Activated CD4-positive, alpha-beta T cell treated with anti-CD3 and anti-CD28 coated beads, Interleukin-2, amount 50 U/mL, for 24 hours (primary cell): Measurements from ENCODE around the gene PRR16.
"Not testable (repeated sequence)": the region's sequence is repeated elsewhere in the genome, so short reads cannot be mapped to it uniquely, and the experiment has no call there.

Source experiments
- DNase-seq, 2 donors: peaks; one replicate each; pipeline ENCODE4 v3.0.0-alpha.2; 2020; ENCODE audit warnings: low read depth in 1 of 2, low spot score in 1 of 2

The PRR16 gene

DNA sequence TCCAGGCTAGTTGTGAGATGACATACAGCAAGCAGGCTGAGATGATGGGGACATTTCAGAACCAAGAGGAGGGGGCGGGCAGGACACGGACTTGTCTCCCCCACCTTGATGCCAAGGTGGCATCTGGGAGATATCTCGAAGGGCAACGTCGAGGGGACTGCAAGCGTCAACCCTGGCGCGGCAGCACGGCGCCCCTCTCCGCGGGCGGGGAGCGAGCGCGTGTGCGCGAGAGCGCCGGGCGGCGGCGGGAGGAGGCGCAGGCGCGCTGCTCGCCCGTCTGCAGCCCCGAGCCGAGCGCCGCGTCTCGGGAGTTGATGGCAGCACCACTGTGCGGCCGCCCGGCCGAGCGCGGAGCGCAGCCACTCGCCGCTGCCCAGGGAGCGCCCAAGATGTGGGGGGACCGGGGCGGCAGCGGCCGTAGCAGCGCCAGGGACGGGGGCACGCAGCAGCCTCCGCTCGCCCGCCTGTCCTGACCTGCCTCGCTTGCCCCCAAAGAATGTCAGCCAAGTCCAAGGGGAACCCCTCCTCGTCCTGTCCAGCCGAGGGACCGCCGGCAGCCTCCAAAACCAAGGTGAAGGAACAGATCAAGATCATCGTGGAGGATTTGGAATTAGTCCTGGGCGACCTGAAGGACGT is at the start of gene PRR16:
TSS of gene PRR16 (plus strand) at position 310 of the 636 bp plus-strand sequence.
- DNase-seq: no peak

DNA sequence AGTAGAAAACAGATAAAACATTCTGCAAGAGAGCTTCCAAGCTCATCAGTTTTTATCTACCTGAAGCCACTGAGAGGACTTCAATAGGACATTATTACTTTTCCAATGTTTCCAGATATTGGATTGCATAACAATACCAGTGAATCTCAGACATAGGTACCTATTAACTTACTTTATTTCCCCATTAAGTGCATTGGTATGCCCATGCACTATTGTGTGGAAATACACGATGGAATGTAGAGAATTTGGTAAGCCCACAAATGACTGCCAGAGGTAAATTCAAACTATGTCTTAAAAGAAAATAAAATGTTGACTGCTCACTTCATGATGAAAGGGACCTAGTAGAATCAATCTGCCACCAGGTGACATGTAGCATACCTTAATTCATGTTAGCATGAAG is 48.1 kb upstream of the PRR16 start:
- no peak for DNase-seq

DNA sequence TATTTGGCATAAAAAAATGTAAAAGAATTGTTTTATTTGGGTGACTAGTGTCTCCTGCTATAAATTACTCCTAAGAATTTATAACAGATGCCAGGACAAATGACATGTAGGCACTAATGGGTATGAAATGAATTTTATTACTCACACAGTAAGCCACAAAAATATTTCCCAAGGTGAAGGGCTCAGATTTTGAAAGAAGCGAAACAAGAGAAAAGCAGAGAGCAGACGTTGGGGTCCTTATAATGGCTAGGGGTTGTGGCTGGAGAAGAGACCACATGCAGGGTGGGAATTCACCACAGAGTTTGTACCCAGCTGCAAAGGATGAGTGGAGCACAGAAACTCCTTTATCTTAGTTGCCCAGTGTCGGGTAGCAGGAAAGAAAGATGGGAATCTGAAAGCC is 45.0 kb upstream of the PRR16 start:
- DNase-seq: no peak

DNA sequence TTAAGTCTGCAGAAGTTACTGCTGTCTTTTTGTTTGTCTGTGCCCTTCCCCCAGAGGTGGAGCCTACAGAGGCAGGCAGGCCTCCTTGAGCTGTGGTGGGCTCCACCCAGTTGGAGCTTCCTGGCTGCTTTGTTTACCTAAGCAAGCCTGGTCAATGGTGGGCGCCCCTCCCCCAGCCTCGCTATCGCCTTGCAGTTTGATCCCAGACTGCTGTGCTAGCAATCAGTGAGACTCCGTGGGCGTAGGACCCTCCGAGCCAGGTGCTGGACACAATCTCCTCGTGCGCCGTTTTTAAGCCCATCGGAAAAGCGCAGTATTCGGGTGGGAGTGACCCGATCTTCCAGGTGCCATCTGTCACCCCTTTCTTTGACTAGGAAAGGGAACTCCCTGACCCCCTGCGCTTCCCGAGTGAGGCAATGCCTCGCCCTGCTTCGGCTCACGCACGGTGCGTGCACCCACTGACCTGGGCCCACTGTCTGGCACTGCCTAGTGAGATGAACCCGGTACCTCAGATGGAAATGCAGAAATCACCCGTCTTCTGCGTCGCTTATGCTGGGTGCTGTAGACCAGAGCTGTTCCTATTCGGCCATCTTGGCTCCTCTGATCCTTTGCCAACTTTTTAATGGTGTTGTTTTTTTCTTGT is 37.3 kb upstream of the PRR16 start:
- not testable (repeated sequence) for DNase-seq

GRCh38 chr5:120430572-120430971 is 33.5 kb upstream of the PRR16 start:
- DNase-seq: no peak

- no peak for DNase-seq
Measured at GRCh38 chr5:120432861-120433260, 31.2 kb upstream of the PRR16 start.

- no peak for DNase-seq
Measured at GRCh38 chr5:120435129-120435528, 29.0 kb upstream of the PRR16 start.

GRCh38 chr5:120436996-120437395 is 27.1 kb upstream of the PRR16 start:
- no peak for DNase-seq

DNA sequence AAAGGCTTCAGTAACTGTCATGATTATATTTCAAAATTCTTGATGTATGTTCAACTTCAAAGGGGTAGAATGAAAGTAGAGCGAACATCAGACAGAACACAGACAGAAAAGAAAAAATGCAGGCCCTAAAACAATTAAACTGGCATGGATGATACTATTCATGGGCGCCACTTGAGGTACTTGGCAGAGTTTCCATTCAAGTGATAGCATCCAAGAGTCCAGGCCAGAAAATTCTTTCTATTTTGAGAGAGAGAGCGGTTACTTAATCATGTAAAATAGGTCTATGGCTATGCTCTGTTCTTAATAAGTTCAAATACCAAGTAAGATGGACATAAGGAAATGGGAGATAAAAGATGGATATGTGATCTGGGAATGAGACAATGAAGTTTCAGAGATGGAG is 21.4 kb upstream of the PRR16 start:
- no peak for DNase-seq

- DNase-seq: no peak
Measured at GRCh38 chr5:120443607-120444006, 20.5 kb upstream of the PRR16 start.

DNA sequence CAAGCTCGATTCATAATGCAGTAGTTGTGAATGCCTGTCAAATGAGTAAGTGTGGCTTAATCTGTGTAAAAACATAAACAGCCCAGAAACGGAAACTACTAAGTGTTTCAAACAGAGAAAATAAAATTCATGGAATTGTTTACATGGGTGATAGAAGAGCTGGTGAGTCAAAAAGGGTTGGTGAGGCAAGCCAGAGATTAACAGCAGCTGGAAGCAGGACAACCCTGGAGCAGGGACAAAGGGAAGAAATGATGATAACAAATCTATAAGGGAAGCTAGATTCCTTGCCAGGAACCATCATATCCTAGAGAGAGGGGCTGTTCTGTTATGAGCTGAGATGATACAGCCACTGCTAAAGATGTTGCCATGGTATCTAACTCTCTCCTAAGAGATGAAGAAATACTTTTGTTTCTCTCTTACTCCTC is 18.0 kb upstream of the PRR16 start:
- no peak for DNase-seq

DNA sequence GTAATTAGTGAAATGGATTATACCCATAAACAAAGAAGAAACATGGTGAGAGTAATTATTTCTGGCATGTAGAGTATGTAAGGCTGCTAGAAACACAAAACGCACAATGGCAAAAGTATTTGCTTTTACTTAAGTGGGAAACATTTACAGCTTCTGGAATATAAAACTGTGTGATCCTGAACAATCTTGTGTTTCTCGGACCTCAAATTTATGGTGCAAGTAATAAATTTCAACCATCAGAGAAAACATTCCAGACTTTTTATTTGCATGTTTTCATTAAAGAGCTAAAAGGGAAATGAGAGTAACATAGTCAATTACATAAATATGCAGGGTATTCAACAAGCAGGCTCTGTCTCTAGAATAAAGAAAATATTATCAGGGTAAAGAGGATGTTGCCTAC is 17.2 kb upstream of the PRR16 start:
- no peak for DNase-seq

DNA sequence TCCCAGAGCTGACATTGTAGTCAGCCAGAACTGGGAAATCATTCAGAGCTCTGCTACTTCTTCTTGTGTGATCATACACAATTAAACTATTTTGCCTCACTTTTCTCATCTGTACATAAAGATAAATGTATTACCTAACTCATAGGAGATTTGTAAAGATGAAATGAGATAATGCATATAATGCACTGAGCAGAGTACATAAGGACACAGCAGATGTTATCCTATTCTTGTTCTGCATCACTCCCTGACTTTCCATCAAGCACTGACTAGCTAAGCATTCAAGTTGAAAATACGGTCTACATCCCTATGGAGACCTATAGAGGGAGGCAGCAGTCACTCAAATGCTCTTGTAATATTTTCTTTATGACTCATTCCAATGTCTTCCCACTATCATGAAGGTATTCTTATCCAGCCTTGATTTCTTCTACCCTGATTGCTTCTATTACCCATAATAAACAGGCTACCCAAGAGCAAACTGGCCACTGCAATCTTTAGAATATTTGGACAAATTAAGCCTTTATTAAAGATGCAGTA is 16.3 kb upstream of the PRR16 start:
- DNase-seq: no peak

DNA sequence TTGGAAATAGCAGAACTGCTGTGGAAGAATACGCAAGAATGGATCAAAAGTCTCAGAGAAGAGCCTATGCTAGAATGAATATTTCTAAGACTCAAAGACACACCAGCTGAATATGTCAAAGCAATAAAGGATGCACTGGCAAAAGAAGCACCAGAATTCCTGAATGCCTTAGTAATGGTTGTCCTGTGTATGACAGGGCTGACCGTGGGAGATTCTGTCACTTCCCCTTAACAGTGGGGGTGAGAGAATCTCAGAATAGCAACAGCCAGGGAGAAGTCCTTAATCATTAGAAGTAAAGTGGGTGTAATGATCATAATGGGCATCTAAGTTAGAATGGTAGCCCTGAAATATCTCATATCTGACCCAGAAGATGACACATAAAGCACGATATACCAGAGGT is 14.6 kb upstream of the PRR16 start:
- no peak for DNase-seq

DNA sequence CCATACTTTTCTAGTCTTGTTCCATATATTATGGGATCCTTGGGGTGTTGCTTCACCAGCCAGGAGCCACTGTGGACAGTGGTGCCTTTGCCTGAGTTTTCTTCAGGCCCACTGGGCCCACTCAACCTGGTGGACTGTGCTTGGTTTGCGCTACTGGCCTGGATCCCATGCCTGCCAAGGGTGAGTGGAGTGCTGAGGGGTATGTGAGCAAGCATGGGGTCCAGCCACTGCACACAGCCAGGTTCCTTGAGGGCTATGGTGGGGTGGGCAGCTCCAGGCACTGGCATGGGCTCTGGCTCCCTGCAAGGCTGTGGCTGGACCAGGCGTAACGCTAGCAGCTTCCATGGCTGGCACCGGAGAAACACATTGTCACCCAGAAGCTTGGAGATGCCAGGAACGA is 13.2 kb upstream of the PRR16 start:
- no peak for DNase-seq

DNA sequence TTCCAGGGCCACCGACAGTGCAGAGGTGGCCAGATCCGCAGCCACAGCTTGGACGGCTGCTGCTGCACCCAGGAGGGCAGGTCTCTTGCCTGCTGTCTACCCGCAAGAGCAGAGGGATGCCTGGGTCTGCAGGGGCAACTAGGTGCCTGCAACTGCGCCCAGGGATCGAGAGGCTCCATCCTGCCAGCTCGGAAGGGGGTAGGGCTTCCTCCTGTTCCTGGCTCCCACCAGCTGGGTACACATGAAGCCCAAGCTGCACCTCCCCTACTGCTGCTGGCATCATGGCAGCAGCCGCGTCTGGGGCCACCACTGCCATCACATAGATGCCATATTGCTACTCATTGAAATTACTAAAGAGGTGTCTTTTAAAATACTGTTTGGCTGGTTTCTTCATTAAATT is 12.7 kb upstream of the PRR16 start:
- no peak for DNase-seq

- DNase-seq: no peak
Measured at GRCh38 chr5:120452471-120452870, 11.6 kb upstream of the PRR16 start.

DNA sequence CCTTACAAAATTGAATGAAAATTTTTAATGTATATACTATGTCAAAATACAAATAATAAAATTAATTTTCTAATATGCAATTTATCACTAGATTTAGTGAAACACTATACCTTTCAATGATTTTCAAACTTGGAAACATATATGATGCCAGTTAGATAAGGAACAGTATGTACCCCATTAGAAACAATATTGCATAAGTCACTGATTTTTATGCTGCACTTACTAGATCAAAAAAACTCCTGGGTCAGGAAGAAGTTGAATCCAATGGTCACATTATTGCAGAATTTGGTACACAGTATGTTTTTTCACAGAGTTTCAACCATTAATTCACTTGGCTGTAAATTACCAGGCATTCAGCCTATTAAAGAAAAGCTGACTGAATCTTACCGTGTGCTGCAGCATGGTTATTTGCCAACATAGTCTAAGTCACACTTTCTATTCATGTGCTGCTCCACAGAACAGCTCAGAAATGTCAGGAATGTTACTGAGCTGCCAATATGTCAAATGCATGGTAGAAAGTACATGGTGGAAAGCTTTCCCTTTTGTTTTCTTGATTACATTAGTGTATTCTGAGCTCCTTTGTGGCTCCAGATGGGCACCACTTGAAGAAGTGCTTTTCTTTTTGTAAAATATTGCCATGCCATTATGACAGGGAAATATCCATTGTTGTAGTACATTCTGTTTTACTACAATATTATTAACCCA is 9.9 kb upstream of the PRR16 start:
- DNase-seq: no peak

GRCh38 chr5:120456006-120456405 is 8.1 kb upstream of the PRR16 start:
- DNase-seq: no peak

GRCh38 chr5:120457839-120458507 is 6.1 kb upstream of the PRR16 start:
- peak in 1 of 2 donors; percentile 15 for DNase-seq

DNA sequence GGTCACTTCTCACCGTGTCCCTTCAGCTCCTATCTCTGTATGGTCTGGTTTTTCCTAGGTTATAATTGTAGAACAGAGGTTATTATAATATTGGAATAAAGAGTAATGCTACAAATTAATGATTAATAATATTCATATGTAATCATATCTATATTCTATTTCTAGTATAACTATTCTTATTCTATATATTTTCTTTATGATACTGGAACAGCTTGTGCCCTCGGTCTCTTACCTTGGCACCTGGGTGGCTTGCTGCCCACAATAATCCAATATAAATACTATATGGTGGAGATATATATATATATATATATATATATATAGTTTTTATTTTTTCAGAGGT is 5.6 kb upstream of the PRR16 start:
- not testable (repeated sequence) for DNase-seq

GRCh38 chr5:120461251-120461650 is 2.8 kb upstream of the PRR16 start:
- DNase-seq: no peak
